ENCODE results near the gene ECE1.

ECE1 gene

GRCh38 chr1:21330544-21330943, 40.3 kb upstream of the ECE1 start:
- H3K4me3 ChIP-seq (ENCODE audit: low read depth, low read length): no peak overlapping the region
- no peak for DNase-seq (ENCODE audit: low read depth)
- TF ChIP-seq CTCF (IDR thresholded peaks at IDR 0.05; ENCODE audit: low read depth, low read length, missing control alignments): no peak

DNA sequence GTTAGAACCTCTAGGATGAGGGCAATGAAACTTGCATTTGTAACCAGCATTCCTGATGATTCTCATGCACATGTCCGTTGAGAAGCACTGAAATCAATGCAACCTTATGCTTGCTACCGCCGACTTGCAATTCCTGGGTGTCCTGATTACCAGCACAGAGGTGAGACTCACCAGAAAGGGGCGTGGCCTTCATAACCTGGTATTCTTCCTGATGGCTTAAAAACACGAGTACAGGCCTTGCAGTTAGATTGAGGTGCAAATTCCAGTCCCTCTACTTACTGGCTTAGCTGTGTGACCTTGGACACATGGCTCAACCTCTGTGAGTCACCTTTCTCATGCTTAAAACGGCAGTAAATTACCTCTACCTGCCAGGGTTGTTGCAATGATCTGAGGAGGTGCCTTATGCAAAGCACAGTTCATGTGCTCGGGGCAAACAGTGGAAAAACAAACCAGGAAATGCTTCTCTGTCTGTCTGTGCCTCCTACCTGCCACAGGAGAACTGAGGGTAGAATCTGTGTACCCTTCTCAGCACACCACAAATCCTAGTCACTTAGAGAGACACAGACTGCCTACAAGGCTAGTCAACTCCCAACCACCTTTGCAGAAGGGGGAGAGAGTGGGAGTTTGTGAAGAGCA, 39.1 kb upstream of the ECE1 start:
- no peak for DNase-seq (ENCODE audit: low read depth)
- no peak overlapping the region for H3K4me3 ChIP-seq (ENCODE audit: low read depth, low read length)
- no peak for TF ChIP-seq CTCF (IDR thresholded peaks at IDR 0.05; ENCODE audit: low read depth, low read length, missing control alignments)

DNA sequence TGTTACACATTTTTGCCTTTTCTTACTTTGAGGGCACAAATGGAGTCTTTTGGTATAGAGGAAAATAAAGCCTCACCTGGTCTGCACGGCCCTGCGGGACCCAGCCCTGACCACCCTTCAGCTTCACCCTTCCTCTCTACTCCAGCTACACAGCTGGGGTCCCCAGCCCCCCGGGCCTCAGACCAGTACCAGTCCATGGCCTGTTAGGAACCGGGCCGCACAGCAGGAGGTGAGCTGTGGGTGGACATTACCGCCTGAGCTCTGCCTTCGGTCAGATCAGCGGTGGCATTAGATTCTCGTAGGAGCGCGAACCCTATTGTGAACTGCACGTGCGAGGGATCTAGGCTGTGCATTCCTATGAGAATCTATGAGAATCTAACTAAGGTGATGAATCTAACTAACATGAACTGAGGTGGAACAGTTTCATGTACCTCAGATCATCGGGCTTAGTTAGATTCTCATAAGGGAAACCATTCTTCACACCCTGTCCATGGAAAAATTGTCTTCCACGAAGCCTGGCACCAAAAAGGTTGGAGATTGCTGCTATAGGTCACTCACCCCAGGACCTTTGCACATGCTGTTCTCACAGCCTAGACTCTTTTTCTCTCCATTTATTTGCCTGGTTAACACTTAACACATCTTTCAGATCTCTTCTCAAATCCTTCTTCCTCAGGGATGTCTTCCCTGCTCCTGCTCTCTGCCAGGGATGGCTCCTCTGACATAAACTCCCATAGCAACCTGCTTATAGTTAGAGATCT, 37.5 kb upstream of the ECE1 start:
- H3K4me3 ChIP-seq (ENCODE audit: low read depth, low read length): no peak overlapping the region
- no peak for DNase-seq (ENCODE audit: low read depth)
- TF ChIP-seq CTCF (IDR thresholded peaks at IDR 0.05; ENCODE audit: low read depth, low read length, missing control alignments): no peak

GRCh38 chr1:21326861-21327344, 36.6 kb upstream of the ECE1 start:
- no peak for DNase-seq (ENCODE audit: low read depth)
- no peak for TF ChIP-seq CTCF (IDR thresholded peaks at IDR 0.05; ENCODE audit: low read depth, low read length, missing control alignments)
- H3K4me3 ChIP-seq (ENCODE audit: low read depth, low read length): no peak overlapping the region

GRCh38 chr1:21325731-21326387, 35.6 kb upstream of the ECE1 start:
- no peak overlapping the region for H3K4me3 ChIP-seq (ENCODE audit: low read depth, low read length)
- DNase-seq (ENCODE audit: low read depth): no peak
- TF ChIP-seq CTCF (IDR thresholded peaks at IDR 0.05; ENCODE audit: low read depth, low read length, missing control alignments): no peak

- H3K4me3 ChIP-seq (ENCODE audit: low read depth, low read length): no peak overlapping the region
- TF ChIP-seq CTCF (IDR thresholded peaks at IDR 0.05; ENCODE audit: low read depth, low read length, missing control alignments): no peak
- DNase-seq (ENCODE audit: low read depth): no peak
Observed at GRCh38 chr1:21325231-21325718, 35.0 kb upstream of the ECE1 start.

Measured in GM12864 (cell line).